B cell (primary cell): ENCODE results near the gene MTFMT. TPM values are rescaled to one million over a fixed set of nuclear protein-coding genes. Genes with fewer than 3 reads are reported as not detected.
"Not testable (repeated sequence)": the region's sequence is repeated elsewhere in the genome, so short reads cannot be mapped to it uniquely, and the experiment has no call there.

Experiments used
- ATAC-seq: fragments of 200-7000 bp; cut with Tn5 transposase; one replicate; pipeline ENCODE4 v1.10.0; 2021; ENCODE audit warnings: low read depth, mild to moderate bottlenecking, moderate number of reproducible peaks, moderate library complexity
- CTCF ChIA-PET: fragments of 350-600 bp; sonication (Branson Sonifier 250); formaldehyde crosslinking; loops from one replicate; lab custom pipeline; 2021; ENCODE audit warnings: antibody characterized with exemption, inconsistent platforms; lab: Charles Lee
- POLR2A ChIA-PET: fragments of 350-600 bp; sonication (Branson Sonifier 250); formaldehyde crosslinking; loops from one replicate; lab custom pipeline; 2021; ENCODE audit warnings: antibody characterized with exemption; lab: Charles Lee
- DNase-seq: peaks from one replicate; pipeline ENCODE4 v3.0.0; 2013
- H2AFZ ChIP-seq: 2 replicates; pipeline ENCODE4 v1.6.1; 2012; ENCODE audit warnings: mild to moderate bottlenecking, low read depth, low read length; ENCODE audit not compliant: insufficient read depth, poor library complexity, severe bottlenecking
- H3K27ac ChIP-seq, 2 donors: 1 replicate in 1 of 2; 2 replicates in 1 of 2; pipeline ENCODE4 v1.5.1; 2012 to 2013; ENCODE audit warnings: low read length in 2 of 2, mild to moderate bottlenecking in 2 of 2, moderate library complexity in 1 of 2
- H3K27me3 ChIP-seq, 4 experiments: fragments of 200-600 bp in 1 of 4; sonication (generic) in 1 of 4; replicated peaks in 1 of 4; 1 replicate in 2 of 4; 2 replicates in 2 of 4; pipeline versions ENCODE4 v1.6.1 to v1.7.0; 2013 to 2016; ENCODE audit warnings: low read length in 3 of 4, mild to moderate bottlenecking in 2 of 4, mixed read lengths in 1 of 4, moderate library complexity in 1 of 4; ENCODE audit not compliant: insufficient read depth in 4 of 4, control insufficient read depth in 3 of 4; ENCODE audit errors: control extremely low read depth in 1 of 4
- H3K36me3 ChIP-seq, 2 experiments: replicated peaks in 1 of 2; 1 replicate in 1 of 2; 2 replicates in 1 of 2; pipeline versions ENCODE4 v1.6.1 to v1.7.1; 2013; ENCODE audit warnings: low read length in 1 of 2; ENCODE audit not compliant: insufficient read depth in 2 of 2, control insufficient read depth in 1 of 2; ENCODE audit errors: control extremely low read depth in 1 of 2, extremely low read depth in 1 of 2
- H3K4me1 ChIP-seq, 2 donors: fragments of 200-600 bp in 1 of 2; sonication (generic) in 1 of 2; 1 replicate in 1 of 2; 2 replicates in 1 of 2; pipeline versions ENCODE4 v1.5.1 to v1.6.1; 2013 to 2017; ENCODE audit warnings: low read length in 2 of 2; ENCODE audit not compliant: control insufficient read depth in 2 of 2, insufficient read depth in 2 of 2
- H3K4me2 ChIP-seq: replicated peaks from 2 replicates; pipeline ENCODE3; 2012; ENCODE audit warnings: mild to moderate bottlenecking, low read depth, low read length; ENCODE audit not compliant: poor library complexity, severe bottlenecking
- H3K4me3 ChIP-seq, 5 experiments: fragments of 200-600 bp in 1 of 5; sonication (generic) in 1 of 5; 1 replicate in 3 of 5; 2 replicates in 2 of 5; pipeline versions ENCODE4 v1.5.1 to v1.7.0; 2011 to 2016; ENCODE audit warnings: low read length in 4 of 5, mild to moderate bottlenecking in 4 of 5, low read depth in 2 of 5, control low read depth in 1 of 5, moderate library complexity in 1 of 5; ENCODE audit not compliant: insufficient read depth in 1 of 5; ENCODE audit errors: control extremely low read depth in 1 of 5, extremely low read depth in 1 of 5
- H3K79me2 ChIP-seq: fragments of 200-600 bp; sonication (generic); one replicate; pipeline ENCODE4 v1.6.0; 2016; ENCODE audit warnings: low read length; ENCODE audit not compliant: control insufficient read depth, insufficient read depth
- H3K9ac ChIP-seq: fragments of 200-600 bp; sonication (generic); 2 replicates; pipeline ENCODE4 v1.6.1; 2017; ENCODE audit warnings: mild to moderate bottlenecking, low read length, moderate library complexity
- H3K9me3 ChIP-seq, 3 donors: one replicate each; pipeline versions ENCODE4 v1.6.1 to v1.7.1; 2013; ENCODE audit warnings: low read length in 2 of 3; ENCODE audit not compliant: control insufficient read depth in 2 of 3, insufficient read depth in 1 of 3; ENCODE audit errors: control extremely low read depth in 1 of 3
- H4K20me1 ChIP-seq: 2 replicates; pipeline ENCODE4 v1.6.0; 2012; ENCODE audit warnings: mild to moderate bottlenecking, low read length; ENCODE audit not compliant: insufficient read depth, control insufficient read depth, poor library complexity, severe bottlenecking
- H3K27ac Mint-ChIP-seq: one replicate; pipeline ENCODE4 v1.8.0; 2021; ENCODE audit warnings: mixed read lengths
- H3K27me3 Mint-ChIP-seq: one replicate; pipeline ENCODE4 v1.8.0; 2021; ENCODE audit warnings: mixed read lengths
- H3K4me1 Mint-ChIP-seq: one replicate; pipeline ENCODE4 v1.8.0; 2021; ENCODE audit warnings: mixed read lengths
- H3K4me3 Mint-ChIP-seq: one replicate; pipeline ENCODE4 v1.8.0; 2021; ENCODE audit warnings: mixed read lengths
- H3K9me3 Mint-ChIP-seq: one replicate; pipeline ENCODE4 v1.8.0; 2022; ENCODE audit warnings: mixed read lengths; ENCODE audit not compliant: insufficient read depth
- EZH2 ChIP-seq: IDR thresholded peaks from 2 replicates; pipeline ENCODE4 v1.6.1; 2012; ENCODE audit warnings: borderline replicate concordance, low read depth, mild to moderate bottlenecking, moderate library complexity, low read length; ENCODE audit not compliant: insufficient read depth, poor library complexity, severe bottlenecking
- WGBS: methylation state at CpG from one replicate; pipeline ENCODE4 v1.1.5; 2013; ENCODE audit warnings: missing lambda C conversion rate; ENCODE audit not compliant: insufficient coverage; 5-methylcytosine and 5-hydroxymethylcytosine counted together
- intact Hi-C: fragments of 100-400 bp; cut with micrococcal nuclease; formaldehyde crosslinking; loops from one replicate; pipeline ENCODE4 v1.10.0; 2022
- polyA plus RNA-seq: library from polyadenylated mRNA; depleted of rRNA; stranded (reverse); fragments of >200 nt; gene quantifications from 2 replicates; pipeline ENCODE4 v1.2.3, GENCODE V29; 2012
- total RNA-seq, 2 donors: library from RNA; stranded (reverse); fragments of 120-200 nt in 1 of 2; gene quantifications; 1 replicate in 1 of 2; 2 replicates in 1 of 2; pipeline versions ENCODE4 v1.2.3 to v1.2.4, GENCODE V29; 2013 to 2022
- TF ChIP-seq, protein P1 (sequence below): fragments of 200-600 bp; IDR thresholded peaks from one replicate; pipeline ENCODE4 v1.8.0; 2022; ENCODE audit warnings: antibody characterized with exemption, mild to moderate bottlenecking

The MTFMT gene
- total and polyA plus RNA-seq, 2 donors (not counting 1 experiment from before 2014, with no cell fraction given), result 10.0 to 14.3 TPM

DNA sequence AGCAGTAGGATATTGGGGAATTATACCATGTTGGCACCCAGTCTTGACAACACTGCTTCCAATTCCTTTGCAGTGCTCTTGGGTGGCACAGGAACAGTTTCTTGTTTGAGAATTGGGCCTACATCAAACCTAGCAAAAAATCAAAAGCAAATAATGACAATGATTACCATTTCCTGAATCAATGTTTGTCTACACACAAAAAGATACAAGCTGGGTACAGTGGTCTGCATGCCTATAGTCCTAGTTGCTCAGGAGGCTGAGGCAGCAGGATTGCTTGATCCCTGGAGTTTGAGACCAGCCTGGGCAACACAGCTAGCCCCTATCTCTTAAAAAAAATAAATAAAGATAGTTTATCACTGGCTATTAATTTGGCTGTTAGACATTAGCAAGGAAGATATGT, 8.0 kb downstream of the MTFMT start:
- Histone ChIP-seq H4K20me1 (no peaks in the 10 kb centered on the region), H3K9ac (no peak overlapping the region), H3K4me2 (no peak overlapping the region), H2AFZ (no peak overlapping the region), H3K4me3 (no peak overlapping the region), H3K27me3 (no peaks in the 10 kb centered on the region), H3K9me3 (no peaks in the 10 kb centered on the region), H3K27ac (no peak overlapping the region), H3K79me2 (peaks cover 5% of the 10 kb centered on the region), H3K36me3 (peaks cover 8 to 41% of the 10 kb centered on the region in 2 experiments), H3K4me1 (no peaks in the 10 kb centered on the region)
- intact Hi-C loops, result no loop called here
- Mint-ChIP-seq H3K27ac (no peak overlapping the region), H3K9me3 (no peaks in the 10 kb centered on the region), H3K27me3 (no peaks in the 10 kb centered on the region), H3K4me1 (no peaks in the 10 kb centered on the region), H3K4me3 (no peak overlapping the region)
- POLR2A ChIA-PET, result no interaction called here
- TF ChIP-seq EZH2, result no peak
- TF ChIP-seq, protein P1, sequence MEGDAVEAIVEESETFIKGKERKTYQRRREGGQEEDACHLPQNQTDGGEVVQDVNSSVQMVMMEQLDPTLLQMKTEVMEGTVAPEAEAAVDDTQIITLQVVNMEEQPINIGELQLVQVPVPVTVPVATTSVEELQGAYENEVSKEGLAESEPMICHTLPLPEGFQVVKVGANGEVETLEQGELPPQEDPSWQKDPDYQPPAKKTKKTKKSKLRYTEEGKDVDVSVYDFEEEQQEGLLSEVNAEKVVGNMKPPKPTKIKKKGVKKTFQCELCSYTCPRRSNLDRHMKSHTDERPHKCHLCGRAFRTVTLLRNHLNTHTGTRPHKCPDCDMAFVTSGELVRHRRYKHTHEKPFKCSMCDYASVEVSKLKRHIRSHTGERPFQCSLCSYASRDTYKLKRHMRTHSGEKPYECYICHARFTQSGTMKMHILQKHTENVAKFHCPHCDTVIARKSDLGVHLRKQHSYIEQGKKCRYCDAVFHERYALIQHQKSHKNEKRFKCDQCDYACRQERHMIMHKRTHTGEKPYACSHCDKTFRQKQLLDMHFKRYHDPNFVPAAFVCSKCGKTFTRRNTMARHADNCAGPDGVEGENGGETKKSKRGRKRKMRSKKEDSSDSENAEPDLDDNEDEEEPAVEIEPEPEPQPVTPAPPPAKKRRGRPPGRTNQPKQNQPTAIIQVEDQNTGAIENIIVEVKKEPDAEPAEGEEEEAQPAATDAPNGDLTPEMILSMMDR, result no peak
- no peak for DNase-seq
- ATAC-seq, result no peak
- CTCF ChIA-PET, result no interaction called here

DNA sequence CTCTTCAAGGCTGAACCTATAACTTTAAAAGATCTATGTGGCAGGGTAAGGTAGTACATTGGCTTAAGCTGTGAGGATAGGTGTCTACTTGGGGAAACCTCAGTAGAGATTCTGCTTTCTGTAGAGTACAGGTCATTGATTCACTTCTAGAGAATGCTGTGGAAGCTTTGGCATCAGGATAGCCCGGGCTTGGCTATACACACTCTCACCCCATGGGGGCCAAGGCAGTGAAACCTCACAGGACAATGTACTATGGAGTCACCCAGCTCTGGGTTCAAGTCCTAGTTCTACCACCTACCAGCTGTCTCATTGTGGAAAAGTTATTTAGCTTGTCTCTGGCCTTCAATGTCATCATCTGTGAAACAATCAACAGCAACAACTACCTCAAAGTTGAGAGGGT, 9.0 kb downstream of the MTFMT start:
- H3K27ac ChIP-seq, result no peak overlapping the region
- H3K4me1 ChIP-seq, result no peaks in the 10 kb centered on the region
- no peak overlapping the region for H3K4me2 ChIP-seq
- peaks cover 8 to 45% of the 10 kb centered on the region in 2 experiments for H3K36me3 ChIP-seq
- CTCF ChIA-PET, result interaction anchor here (1.2 kb wide), 1 partner anchor 212 kb away, joined by 3 read pairs; no protein-coding TSS in a partner anchor
- no peak overlapping the region for H2AFZ ChIP-seq
- Mint-ChIP-seq H3K4me1 (no peaks in the 10 kb centered on the region), H3K27ac (no peak overlapping the region), H3K27me3 (no peaks in the 10 kb centered on the region), H3K4me3 (no peak overlapping the region), H3K9me3 (no peaks in the 10 kb centered on the region)
- no peaks in the 10 kb centered on the region for H3K9me3 ChIP-seq
- TF ChIP-seq EZH2, result no peak
- TF ChIP-seq, protein P1, result no peak
- no peaks in the 10 kb centered on the region for H4K20me1 ChIP-seq
- H3K27me3 ChIP-seq, result no peaks in the 10 kb centered on the region
- WGBS, result 100% methylated on average over 1 of the region's 1 CpG
- H3K4me3 ChIP-seq, result no peak overlapping the region
- intact Hi-C loops, result no loop called here
- peaks cover 5% of the 10 kb centered on the region for H3K79me2 ChIP-seq
- POLR2A ChIA-PET, result interaction anchor here (0.7 kb wide), 1 partner anchor 240 kb away, joined by 4 read pairs; no protein-coding TSS in a partner anchor
- ATAC-seq (no peak), DNase-seq (no peak)
- H3K9ac ChIP-seq, result no peak overlapping the region

DNA sequence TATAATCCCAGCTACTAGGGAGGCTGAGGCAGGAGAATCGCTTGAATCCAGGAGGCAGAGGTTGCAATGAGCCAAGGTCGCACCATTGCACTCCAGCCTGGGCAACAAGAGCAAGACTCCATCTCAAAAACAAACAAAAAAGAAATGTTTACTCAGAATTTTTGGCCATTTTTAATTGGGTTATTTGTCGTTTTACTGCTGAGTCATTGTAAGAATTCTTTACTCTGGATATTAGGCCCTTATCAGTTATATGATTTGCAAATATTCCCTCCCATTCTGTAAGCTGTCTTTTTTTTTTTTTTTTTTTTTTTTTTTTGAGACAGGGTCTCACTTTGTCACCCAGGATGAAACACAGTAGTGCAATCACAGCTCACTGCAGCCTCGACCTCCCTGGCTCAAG, 18.2 kb downstream of the MTFMT start:
- H3K4me1 Mint-ChIP-seq, H3K4me1 ChIP-seq, DNase-seq, ATAC-seq, POLR2A ChIA-PET, H3K27me3 ChIP-seq, H3K9me3 Mint-ChIP-seq, H3K4me3 Mint-ChIP-seq, H3K79me2 ChIP-seq, H3K27me3 Mint-ChIP-seq, H4K20me1 ChIP-seq, H2AFZ ChIP-seq, intact Hi-C loops, H3K27ac ChIP-seq, H3K4me2 ChIP-seq, H3K4me3 ChIP-seq, H3K9ac ChIP-seq, H3K27ac Mint-ChIP-seq: not testable (repeated sequence)
- H3K36me3 ChIP-seq, result peaks cover 6 to 28% of the 10 kb centered on the region in 2 experiments
- CTCF ChIA-PET, result interaction anchor here (0.8 to 1.1 kb wide), 2 partner anchors 280 to 283 kb away, joined by 3 to 4 read pairs; no protein-coding TSS in a partner anchor
- H3K9me3 ChIP-seq, result peaks cover 1 to 10% (median 5%) of the 10 kb centered on the region in 3 donors
- WGBS, result 90% methylated on average over 2 of the region's 4 CpGs
